ENCODE measurements around the gene PRKAR2B. TPM values are rescaled to one million over a fixed set of nuclear protein-coding genes. Genes with fewer than 3 reads are reported as not detected.

PRKAR2B gene
- total RNA-seq, 1 donor from 2014 or later, result 43.4 TPM

GRCh38 chr7:107021600-107021999 is 22.9 kb upstream of the PRKAR2B start:
- Histone ChIP-seq H3K79me2 (ENCODE audit: low read depth) (no peaks in the 10 kb centered on the region), H3K27ac (no peak overlapping the region), H2AFZ (replicated peaks) (no peak overlapping the region), H3K27me3 (no peaks in the 10 kb centered on the region), H3K4me1 (no peaks in the 10 kb centered on the region), H3K36me3 (no peaks in the 10 kb centered on the region), H3K4me2 (no peak overlapping the region), H4K20me1 (ENCODE audit: low read depth) (no peaks in the 10 kb centered on the region), H3K4me3 (no peak overlapping the region), H3K9ac (no peak overlapping the region), H3K9me3 (ENCODE audit: low read depth) (no peaks in the 10 kb centered on the region), H3F3A (ENCODE audit: low read depth) (no peaks in the 10 kb centered on the region)
- no peaks in the 10 kb centered on the region for H3K36me3 Mint-ChIP-seq
- no peaks in the 10 kb centered on the region for H3K9me3 Mint-ChIP-seq
- no peak overlapping the region for H3K27ac Mint-ChIP-seq
- H3K4me1 Mint-ChIP-seq, result peaks cover 12% of the 10 kb centered on the region
- no peak overlapping the region for H3K4me3 Mint-ChIP-seq
- TF ChIP-seq EZH2phosphoT487 (IDR thresholded peaks at IDR 0.05) (no peak), EZH2 (IDR thresholded peaks at IDR 0.05) (no peak), CTCF (IDR thresholded peaks at IDR 0.05) (no peak)
- no peaks in the 10 kb centered on the region for H3K27me3 Mint-ChIP-seq (ENCODE audit: insufficient read depth, low read depth)
- no peak for DNase-seq (ENCODE audit: low spot score)

GRCh38 chr7:107023522-107024151 is 20.9 kb upstream of the PRKAR2B start:
- H3K9ac ChIP-seq, result no peak overlapping the region
- TF ChIP-seq EZH2 (IDR thresholded peaks at IDR 0.05) (no peak), CTCF (IDR thresholded peaks at IDR 0.05) (no peak), EZH2phosphoT487 (IDR thresholded peaks at IDR 0.05) (no peak)
- no peaks in the 10 kb centered on the region for H3K36me3 ChIP-seq
- no peaks in the 10 kb centered on the region for H3K79me2 ChIP-seq (ENCODE audit: low read depth)
- no peak for DNase-seq (ENCODE audit: low spot score)
- no peaks in the 10 kb centered on the region for H3K27me3 ChIP-seq
- no peak overlapping the region for H3K4me3 ChIP-seq
- Mint-ChIP-seq H3K9me3 (no peaks in the 10 kb centered on the region), H3K36me3 (no peaks in the 10 kb centered on the region), H3K4me3 (no peak overlapping the region), H3K4me1 (peaks cover 12% of the 10 kb centered on the region), H3K27ac (no peak overlapping the region), H3K27me3 (ENCODE audit: insufficient read depth, low read depth) (no peaks in the 10 kb centered on the region)
- H3K4me2 ChIP-seq, result no peak overlapping the region
- H3K4me1 ChIP-seq, result no peaks in the 10 kb centered on the region
- no peak overlapping the region for H3K27ac ChIP-seq
- no peak overlapping the region for H2AFZ ChIP-seq (replicated peaks)
- no peaks in the 10 kb centered on the region for H3F3A ChIP-seq (ENCODE audit: low read depth)
- no peaks in the 10 kb centered on the region for H3K9me3 ChIP-seq (ENCODE audit: low read depth)
- no peaks in the 10 kb centered on the region for H4K20me1 ChIP-seq (ENCODE audit: low read depth)

DNA sequence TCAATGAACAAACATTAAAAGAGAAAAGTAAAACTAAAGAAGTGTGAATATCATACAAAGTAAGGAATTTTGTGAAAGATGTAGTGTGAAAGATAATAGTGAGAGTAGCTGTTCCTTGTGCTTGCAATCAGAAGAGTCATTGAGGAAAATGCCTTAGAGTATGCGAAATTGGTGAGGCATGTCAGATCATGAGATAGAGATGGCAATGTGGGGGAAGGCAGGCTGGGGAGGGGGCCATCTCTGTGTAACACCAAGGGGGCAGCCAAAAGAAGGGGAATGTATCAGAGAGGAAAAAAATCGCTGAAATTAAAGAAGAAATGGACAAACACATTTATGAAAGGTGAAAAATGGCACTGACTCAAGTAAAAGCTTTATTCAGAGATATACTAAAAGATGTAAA is 19.6 kb upstream of the PRKAR2B start:
- Mint-ChIP-seq H3K4me3 (no peak overlapping the region), H3K4me1 (peaks cover 10% of the 10 kb centered on the region), H3K36me3 (no peaks in the 10 kb centered on the region), H3K27me3 (ENCODE audit: insufficient read depth, low read depth) (no peaks in the 10 kb centered on the region), H3K9me3 (no peaks in the 10 kb centered on the region), H3K27ac (no peak overlapping the region)
- Histone ChIP-seq H3K27me3 (no peaks in the 10 kb centered on the region), H3K4me1 (no peaks in the 10 kb centered on the region), H3K9me3 (ENCODE audit: low read depth) (no peaks in the 10 kb centered on the region), H3K79me2 (ENCODE audit: low read depth) (no peaks in the 10 kb centered on the region), H3K4me3 (no peak overlapping the region), H4K20me1 (ENCODE audit: low read depth) (no peaks in the 10 kb centered on the region), H3K27ac (no peak overlapping the region), H3F3A (ENCODE audit: low read depth) (no peaks in the 10 kb centered on the region), H3K36me3 (no peaks in the 10 kb centered on the region), H3K4me2 (no peak overlapping the region), H3K9ac (no peak overlapping the region), H2AFZ (replicated peaks) (no peak overlapping the region)
- TF ChIP-seq EZH2 (IDR thresholded peaks at IDR 0.05), result no peak
- TF ChIP-seq EZH2phosphoT487 (IDR thresholded peaks at IDR 0.05), result no peak
- TF ChIP-seq CTCF (IDR thresholded peaks at IDR 0.05), result no peak
- no peak for DNase-seq (ENCODE audit: low spot score)

All from neural progenitor cell (in vitro differentiated cells).